ENCODE results near the gene CENPVL1. TPM values are rescaled to one million over a fixed set of nuclear protein-coding genes. Genes with fewer than 3 reads are reported as not detected.
"Not testable (repeated sequence)": the region's sequence is repeated elsewhere in the genome, so short reads cannot be mapped to it uniquely, and the experiment has no call there.

The CENPVL1 gene
- not detected for polyA plus RNA-seq (2013, experiment 1 of 2; ENCODE audit: insufficient read length)
- not detected for polyA plus RNA-seq (2013, experiment 2 of 2; ENCODE audit: insufficient read length)

DNA sequence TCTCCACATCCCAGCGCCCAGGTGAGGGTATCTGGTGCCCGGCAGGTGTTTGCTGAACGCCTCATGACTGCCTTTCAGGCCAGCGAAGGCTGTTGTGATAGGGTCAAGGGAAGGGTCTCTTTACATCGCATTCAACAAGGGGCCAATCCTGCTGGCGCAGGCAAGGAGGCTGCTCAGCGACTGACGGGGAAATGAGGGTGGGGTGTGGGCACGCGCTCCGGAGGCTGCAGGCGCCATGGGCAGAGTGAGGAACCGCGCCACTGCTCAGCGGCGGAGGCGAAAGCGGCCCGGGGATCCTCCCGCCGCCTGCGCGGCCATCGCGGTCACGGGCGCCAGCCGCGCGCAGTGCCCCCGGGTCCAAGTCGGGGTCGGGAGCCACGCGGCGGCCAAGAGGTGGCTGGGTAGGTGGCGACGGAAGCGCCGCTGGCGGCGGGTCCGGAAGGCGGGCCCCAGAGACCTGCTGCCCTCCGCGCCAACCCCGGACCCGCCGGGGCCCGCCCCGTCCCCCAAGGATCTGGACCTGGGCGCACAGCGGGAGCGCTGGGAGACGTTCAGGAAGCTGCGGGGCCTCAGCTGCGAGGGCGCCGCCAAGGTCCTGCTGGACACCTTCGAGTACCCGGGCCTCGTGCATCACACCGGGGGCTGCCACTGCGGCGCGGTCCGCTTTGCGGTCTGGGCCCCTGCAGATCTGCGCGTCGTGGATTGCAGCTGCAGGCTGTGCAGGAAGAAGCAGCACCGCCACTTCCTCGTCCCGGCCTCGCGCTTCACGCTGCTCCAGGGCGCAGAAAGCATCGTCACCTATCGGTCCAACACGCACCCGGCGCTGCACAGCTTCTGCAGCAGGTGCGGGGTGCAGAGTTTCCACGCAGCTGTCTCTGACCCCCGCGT, at the start of gene CENPVL1:
TSS of gene CENPVL1 (plus strand) at position 236 of the 888 bp plus-strand sequence. CDS start at position 236, 0 bp downstream.
- DNase-seq, result not testable (repeated sequence)

DNA sequence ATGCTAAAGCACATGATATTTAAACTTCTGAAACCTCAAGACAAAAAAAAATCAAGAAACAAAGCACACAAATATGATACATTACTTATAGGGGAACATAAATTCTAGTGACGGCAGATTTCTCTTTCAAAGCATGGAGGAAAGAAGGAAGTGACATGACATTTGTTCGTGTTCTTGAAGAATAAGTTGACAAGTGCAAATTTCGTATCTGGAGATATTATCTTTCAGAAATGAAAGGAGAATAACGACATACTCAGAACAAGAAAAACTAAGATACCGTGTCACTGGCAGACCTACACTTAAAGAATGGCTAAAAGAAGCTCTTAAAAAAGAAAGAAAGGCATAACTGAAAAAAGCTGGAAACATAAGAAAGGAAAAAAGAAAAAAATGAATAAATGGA, 44.3 kb upstream of the CENPVL1 start:
- DNase-seq, result no peak

DNA sequence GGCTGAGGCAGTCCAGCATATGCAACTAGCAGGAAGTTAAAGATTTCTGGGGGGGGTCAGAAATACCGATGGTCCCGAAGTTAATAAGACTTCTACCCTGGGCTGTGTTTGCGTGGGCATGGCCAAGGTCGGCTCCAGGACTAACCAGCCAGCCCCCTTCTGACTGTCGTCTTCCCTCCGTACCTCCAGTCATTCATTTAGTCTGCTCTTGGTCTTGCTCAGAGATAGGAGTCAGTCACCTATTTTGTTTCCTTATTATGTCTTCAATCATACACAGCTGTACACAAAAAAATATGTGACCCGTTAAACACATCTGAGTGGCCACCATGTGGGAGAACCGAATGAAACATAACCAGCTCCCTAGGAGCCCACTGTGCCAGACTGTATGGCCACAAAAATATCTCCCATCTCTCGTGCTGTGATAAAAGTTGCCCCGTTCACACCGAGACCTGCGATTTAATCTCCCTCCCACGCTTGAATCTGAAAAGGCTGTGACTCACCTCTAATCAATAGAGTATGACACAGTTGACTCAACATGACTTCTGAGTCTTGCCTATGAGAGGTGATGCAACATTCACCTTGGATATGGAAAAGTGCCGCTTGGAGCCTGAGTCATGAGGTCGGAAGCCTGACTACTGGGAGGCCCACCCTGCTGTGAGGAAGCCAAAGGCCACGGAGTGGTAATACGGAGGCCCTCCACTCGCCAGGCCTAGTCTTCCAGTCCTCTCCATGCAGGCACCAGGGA, 30.5 kb upstream of the CENPVL1 start:
- not testable (repeated sequence) for DNase-seq

DNA sequence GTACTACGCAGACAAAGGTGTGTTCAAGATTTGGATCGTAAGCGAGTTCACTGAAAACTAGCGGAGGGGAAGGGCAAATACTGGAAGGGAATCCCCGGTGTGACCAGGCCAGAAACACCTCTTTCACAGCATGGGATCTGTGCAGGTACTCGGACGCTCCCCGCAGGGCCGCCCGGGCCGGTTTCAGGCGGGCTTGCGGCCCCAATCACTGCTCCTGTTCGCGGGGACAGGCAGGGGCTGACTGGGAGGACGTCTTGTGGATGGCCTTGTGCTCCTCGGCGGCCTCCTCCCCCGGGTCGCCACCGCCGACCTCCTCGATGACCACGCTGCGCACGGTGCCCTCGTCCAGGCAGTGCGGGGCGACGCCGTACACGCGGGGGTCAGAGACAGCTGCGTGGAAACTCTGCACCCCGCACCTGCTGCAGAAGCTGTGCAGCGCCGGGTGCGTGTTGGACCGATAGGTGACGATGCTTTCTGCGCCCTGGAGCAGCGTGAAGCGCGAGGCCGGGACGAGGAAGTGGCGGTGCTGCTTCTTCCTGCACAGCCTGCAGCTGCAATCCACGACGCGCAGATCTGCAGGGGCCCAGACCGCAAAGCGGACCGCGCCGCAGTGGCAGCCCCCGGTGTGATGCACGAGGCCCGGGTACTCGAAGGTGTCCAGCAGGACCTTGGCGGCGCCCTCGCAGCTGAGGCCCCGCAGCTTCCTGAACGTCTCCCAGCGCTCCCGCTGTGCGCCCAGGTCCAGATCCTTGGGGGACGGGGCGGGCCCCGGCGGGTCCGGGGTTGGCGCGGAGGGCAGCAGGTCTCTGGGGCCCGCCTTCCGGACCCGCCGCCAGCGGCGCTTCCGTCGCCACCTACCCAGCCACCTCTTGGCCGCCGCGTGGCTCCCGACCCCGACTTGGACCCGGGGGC, 28.2 kb upstream of the CENPVL1 start:
- DNase-seq, result not testable (repeated sequence)

DNA sequence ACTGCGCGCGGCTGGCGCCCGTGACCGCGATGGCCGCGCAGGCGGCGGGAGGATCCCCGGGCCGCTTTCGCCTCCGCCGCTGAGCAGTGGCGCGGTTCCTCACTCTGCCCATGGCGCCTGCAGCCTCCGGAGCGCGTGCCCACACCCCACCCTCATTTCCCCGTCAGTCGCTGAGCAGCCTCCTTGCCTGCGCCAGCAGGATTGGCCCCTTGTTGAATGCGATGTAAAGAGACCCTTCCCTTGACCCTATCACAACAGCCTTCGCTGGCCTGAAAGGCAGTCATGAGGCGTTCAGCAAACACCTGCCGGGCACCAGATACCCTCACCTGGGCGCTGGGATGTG, 27.6 kb upstream of the CENPVL1 start, which contains the start of gene CENPVL2:
TSS of gene CENPVL2 (minus strand) at position 112 of the 343 bp plus-strand sequence. CDS start at position 112, 0 bp downstream.
- DNase-seq, result not testable (repeated sequence)

DNA sequence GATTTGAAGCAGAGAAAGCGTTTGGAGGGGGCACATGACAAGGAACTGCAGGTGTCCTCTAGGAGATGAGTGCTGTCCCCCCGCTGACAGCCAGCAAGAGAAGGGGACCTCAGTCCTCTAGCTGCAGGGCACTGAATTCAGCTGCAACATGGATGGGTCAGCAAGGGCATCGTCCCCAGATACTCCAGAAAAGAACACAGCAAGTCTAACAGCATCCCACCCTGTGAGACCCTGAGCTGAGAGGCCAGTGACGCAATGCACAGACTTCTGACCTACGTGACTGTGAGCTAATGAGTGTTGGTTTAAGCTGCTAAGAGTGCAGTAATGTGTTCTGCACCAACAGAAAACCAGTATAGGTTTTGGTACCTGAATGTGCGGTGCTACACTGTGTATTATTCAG, 16.1 kb upstream of the CENPVL1 start:
- DNase-seq, result no peak

DNA sequence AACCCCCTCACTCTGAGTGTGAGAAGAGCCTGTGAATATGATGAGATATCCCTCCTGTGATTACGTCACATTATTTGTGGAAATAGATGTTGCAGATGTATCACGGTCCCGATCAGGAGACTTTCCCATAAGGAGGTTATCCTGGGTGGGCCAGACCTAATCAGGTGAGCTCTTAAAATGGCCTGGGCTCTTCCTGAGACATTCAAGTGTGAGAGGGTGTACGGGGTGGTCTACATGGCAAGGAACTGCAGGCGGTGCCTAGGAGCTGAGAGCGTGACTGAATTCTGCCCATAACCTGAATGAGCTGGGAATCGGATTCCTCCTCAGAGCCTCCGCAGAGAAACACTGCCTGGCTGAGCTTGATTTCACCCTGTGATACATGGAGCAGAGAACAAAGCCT, 12.9 kb upstream of the CENPVL1 start:
- no peak for DNase-seq

DNA sequence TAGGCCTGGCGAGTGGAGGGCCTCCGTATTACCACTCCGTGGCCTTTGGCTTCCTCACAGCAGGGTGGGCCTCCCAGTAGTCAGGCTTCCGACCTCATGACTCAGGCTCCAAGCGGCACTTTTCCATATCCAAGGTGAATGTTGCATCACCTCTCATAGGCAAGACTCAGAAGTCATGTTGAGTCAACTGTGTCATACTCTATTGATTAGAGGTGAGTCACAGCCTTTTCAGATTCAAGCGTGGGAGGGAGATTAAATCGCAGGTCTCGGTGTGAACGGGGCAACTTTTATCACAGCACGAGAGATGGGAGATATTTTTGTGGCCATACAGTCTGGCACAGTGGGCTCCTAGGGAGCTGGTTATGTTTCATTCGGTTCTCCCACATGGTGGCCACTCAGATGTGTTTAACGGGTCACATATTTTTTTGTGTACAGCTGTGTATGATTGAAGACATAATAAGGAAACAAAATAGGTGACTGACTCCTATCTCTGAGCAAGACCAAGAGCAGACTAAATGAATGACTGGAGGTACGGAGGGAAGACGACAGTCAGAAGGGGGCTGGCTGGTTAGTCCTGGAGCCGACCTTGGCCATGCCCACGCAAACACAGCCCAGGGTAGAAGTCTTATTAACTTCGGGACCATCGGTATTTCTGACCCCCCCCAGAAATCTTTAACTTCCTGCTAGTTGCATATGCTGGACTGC, 2.8 kb downstream of the CENPVL1 start:
- not testable (repeated sequence) for DNase-seq

DNA sequence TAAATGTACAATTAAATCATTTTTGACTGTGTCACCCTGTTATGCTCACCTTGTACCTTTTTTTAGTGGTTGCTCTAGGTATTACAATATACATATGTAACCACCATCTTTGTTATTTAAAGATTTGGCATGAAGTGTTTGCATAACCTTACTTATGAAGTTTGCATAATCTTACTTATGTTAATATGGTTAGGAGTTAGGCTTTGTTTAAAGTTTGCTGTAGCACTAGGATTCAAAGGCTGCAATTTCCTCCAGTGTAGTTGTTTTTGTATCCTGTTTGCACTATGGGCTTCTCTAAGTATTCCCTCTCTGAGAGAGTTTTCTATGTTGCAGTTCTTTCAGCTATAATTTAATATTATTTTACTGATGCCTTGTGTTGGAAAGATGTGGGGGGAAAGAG, 17.9 kb downstream of the CENPVL1 start:
- DNase-seq, result no peak

DNA sequence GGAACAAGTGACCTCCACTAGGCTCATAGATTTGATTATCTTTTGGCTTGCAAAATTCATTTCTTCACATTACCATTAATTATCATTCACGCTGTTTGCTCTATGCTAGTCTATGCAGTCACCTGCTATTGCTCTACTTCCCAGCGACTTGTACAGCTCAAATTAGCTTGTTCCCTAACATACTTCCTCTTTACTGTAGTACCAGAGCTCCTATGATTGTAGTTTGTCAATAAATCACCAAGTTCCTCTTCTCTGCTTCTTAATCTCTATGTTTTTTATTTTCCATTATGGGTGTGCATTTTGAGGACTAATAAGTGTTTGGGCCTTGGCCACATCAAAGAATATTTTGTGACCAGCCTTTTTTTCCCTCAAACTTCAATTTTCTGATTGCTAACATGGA, 26.8 kb downstream of the CENPVL1 start:
- DNase-seq, result no peak

DNA sequence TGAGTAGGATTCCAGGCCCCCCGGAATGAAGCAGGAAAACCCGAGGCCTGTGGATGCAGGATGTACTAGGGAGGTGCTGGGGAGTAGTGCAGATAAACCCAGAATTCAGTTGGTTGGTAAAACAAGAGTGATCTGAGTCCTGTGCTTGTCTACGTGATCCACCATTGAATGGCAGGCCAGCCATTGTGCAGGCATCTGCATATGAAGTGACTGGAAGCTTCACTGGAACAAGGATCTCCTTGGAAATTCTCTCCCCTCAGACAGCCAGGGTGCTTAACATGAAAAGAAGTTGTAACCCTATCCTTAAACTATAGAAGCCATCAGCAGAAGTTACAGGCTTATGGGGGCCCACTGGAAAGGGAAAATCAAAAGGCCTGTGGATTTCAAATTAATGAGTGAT, 32.3 kb downstream of the CENPVL1 start:
- DNase-seq, result no peak

DNA sequence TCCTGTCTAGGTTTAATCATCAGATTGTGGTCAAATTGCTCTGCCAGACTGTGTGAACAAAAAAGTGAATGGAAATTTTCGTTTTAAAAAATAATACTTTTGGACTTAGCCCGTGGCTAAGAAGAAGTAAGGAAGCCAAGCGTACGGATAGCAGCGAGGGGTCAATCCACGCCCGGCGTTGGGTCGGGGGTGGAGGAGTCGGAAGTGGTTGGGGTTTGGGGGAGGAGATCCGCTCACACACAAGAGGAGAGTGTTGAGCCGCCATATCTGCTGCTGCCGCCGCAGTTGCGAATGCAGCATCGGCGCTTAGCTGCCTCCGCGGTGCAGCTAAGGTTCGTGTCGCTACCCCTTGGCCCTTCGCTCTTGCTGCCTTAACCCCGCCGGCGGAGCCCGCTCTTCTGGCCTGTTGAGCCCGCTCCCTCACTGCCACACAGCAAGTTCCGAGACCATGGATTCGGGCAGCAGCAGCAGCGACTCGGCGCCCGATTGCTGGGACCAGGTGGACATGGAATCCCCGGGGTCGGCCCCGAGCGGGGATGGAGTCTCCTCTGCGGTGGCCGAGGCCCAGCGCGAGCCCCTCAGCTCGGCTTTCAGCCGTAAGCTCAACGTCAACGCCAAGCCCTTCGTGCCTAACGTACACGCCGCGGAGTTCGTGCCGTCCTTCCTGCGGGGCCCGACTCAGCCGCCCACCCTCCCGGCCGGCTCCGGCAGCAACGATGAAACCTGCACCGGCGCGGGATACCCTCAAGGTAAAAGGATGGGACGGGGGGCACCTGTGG, 33.1 kb downstream of the CENPVL1 start, which contains the start of gene GSPT2:
TSS of gene GSPT2 (plus strand) at position 264 of the 779 bp plus-strand sequence. CDS start at position 449, 185 bp downstream.
- DNase-seq, result peak; percentile 79

DNA sequence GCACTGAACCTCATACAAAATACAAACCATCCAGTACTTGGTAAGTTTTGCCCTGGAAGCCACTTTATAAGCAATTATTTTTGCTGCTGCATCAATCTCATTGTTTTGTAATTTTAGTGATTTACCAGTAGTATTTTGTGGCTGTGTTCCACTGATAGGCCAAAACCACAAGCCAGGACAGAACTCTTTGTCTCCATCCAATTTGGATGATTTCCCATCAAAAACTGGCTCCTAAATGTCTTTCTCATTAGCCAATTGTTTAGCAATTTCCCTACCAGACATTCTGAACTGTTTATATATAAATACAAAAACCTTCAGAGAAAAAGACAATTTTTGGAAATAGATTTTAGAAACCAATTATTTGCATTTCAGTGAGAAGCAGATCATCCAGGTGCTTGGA, 37.4 kb downstream of the CENPVL1 start:
- no peak for DNase-seq

DNA sequence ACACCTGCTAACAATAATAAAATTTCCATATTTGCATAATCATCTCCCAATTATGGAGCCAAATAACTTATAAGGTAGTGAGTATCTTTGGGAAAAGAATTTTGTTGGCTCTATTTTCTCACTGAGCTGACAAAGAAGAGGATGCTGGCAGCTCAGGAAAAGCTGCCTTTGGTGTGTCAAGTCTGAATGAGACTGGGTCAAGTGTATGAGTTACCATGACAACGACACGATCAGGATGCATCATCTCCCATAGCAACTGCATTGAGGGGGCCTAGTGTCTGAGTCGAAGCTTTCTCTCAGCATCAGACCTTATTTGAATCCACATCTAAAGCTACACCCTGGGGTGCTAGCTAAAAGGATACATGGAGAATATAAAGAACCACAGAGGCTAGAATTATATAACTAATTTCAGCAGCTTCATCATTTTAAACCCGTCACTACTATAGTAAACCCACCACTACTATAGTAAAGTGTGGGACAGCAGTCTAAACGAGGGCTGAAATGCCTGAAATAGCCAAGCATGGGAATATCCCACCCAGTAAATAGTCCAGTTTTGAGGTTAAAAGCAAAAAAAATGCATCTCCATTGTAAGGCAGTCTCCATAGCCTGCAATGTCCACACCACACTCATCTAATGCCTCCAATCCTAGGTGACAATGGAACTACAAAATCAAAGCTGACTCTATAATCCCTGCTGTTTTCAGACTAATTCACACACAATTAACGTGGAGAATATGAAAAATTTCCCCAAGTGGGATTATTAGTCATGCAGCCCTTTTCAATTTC, 48.9 kb downstream of the CENPVL1 start:
- no peak for DNase-seq

DNA sequence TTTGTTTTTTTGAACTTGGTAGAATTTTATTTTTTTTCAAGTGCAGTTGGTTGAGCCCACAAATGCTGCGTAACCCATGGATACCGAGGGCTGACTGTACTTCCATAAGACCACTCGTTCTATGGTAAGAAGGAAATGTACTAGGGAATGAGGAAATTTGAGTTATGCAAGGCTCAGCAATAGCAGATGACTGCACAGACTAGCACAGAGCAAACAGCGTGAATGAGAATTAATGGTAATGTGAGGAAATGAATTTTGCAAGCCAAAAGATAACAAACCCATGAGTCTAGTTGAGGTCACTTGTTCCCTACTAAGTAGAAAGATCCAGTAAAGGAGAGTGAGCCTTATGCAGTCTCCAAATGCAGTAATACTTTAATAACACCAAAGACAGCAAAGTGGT, 50.3 kb downstream of the CENPVL1 start:
- DNase-seq, result no peak
